T-cell (primary cell): Measurements from ENCODE around the gene TMSB4X. TPM values are rescaled to one million over a fixed set of nuclear protein-coding genes. Genes with fewer than 3 reads are reported as not detected.

Experiments used
- ATAC-seq, 4 experiments: fragments of 200-7000 bp in 3 of 4; fragments of 150-1000 bp in 1 of 4; cut with Tn5 transposase; replicated peaks in 1 of 4; 1 replicate in 3 of 4; 2 replicates in 1 of 4; pipeline ENCODE4 v1.10.0; 2021; ENCODE audit warnings: moderate library complexity in 3 of 4, mild to moderate bottlenecking in 2 of 4, moderate number of reproducible peaks in 1 of 4
- CTCF ChIA-PET, 2 donors: fragments of 300-600 bp; sonication (Branson Sonifier 250); formaldehyde crosslinking; loops; one replicate each; lab custom pipeline; 2022; ENCODE audit warnings: antibody characterized with exemption in 2 of 2; lab: Charles Lee
- POLR2A ChIA-PET, 2 donors: fragments of 300-600 bp; sonication (Branson Sonifier 250); formaldehyde crosslinking; loops; one replicate each; lab custom pipeline; 2022; ENCODE audit warnings: antibody characterized with exemption in 2 of 2; lab: Charles Lee
- DNase-seq, 35 experiments: peaks; one replicate each; pipeline versions ENCODE4 v3.0.0 to v3.0.0-alpha.2; 2013 to 2023
- H3K27ac ChIP-seq: one replicate; pipeline ENCODE4 v1.5.1; 2013; ENCODE audit warnings: low read length
- H3K27me3 ChIP-seq, 2 experiments: replicated peaks in 1 of 2; 1 replicate in 1 of 2; 2 replicates in 1 of 2; pipeline versions ENCODE4 v1.6.1 to v1.7.0; 2013; ENCODE audit warnings: low read length in 1 of 2, mixed read lengths in 1 of 2; ENCODE audit not compliant: control insufficient read depth in 2 of 2, insufficient read depth in 2 of 2; ENCODE audit errors: extremely low read depth in 1 of 2
- H3K36me3 ChIP-seq, 2 donors: 1 replicate in 1 of 2; 2 replicates in 1 of 2; pipeline versions ENCODE4 v1.6.1 to v1.7.0; 2013; ENCODE audit warnings: low read length in 1 of 2; ENCODE audit not compliant: control insufficient read depth in 2 of 2, insufficient read depth in 1 of 2; ENCODE audit errors: extremely low read depth in 1 of 2
- H3K4me1 ChIP-seq, 2 experiments: 1 replicate in 1 of 2; 2 replicates in 1 of 2; pipeline versions ENCODE4 v1.6.1 to v1.7.0; 2013; ENCODE audit warnings: low read length in 2 of 2, mixed read lengths in 1 of 2; ENCODE audit not compliant: insufficient read depth in 2 of 2, control insufficient read depth in 1 of 2; ENCODE audit errors: extremely low read depth in 1 of 2
- H3K4me3 ChIP-seq, 2 donors: 1 replicate in 1 of 2; 2 replicates in 1 of 2; pipeline versions ENCODE4 v1.5.1 to v1.7.0; 2013; ENCODE audit warnings: mild to moderate bottlenecking in 2 of 2, low read length in 1 of 2, moderate library complexity in 1 of 2; ENCODE audit not compliant: control insufficient read depth in 1 of 2; ENCODE audit errors: extremely low read depth in 1 of 2
- H3K9me3 ChIP-seq: 2 replicates; pipeline ENCODE4 v1.7.0; 2013
- H3K27ac Mint-ChIP-seq, 2 donors: one replicate each; pipeline ENCODE4 v1.8.0; 2020 to 2021; ENCODE audit warnings: mild to moderate bottlenecking in 2 of 2, mixed read lengths in 2 of 2
- H3K27me3 Mint-ChIP-seq, 2 donors: one replicate each; pipeline ENCODE4 v1.8.0; 2021 to 2022; ENCODE audit warnings: mixed read lengths in 2 of 2
- H3K36me3 Mint-ChIP-seq: one replicate; pipeline ENCODE4 v1.8.0; 2021; ENCODE audit warnings: mixed read lengths
- H3K4me1 Mint-ChIP-seq, 3 donors: one replicate each; pipeline ENCODE4 v1.8.0; 2020 to 2022; ENCODE audit warnings: mixed read lengths in 3 of 3, mild to moderate bottlenecking in 1 of 3
- H3K4me3 Mint-ChIP-seq, 3 donors: one replicate each; pipeline ENCODE4 v1.8.0; 2020 to 2022; ENCODE audit warnings: mild to moderate bottlenecking in 3 of 3, mixed read lengths in 3 of 3, moderate library complexity in 3 of 3
- H3K9me3 Mint-ChIP-seq, 3 donors: one replicate each; pipeline ENCODE4 v1.8.0; 2020 to 2022; ENCODE audit warnings: mixed read lengths in 3 of 3
- WGBS: methylation state at CpG from one replicate; pipeline ENCODE4 v1.1.5; 2013; ENCODE audit warnings: missing lambda C conversion rate; ENCODE audit not compliant: insufficient coverage; 5-methylcytosine and 5-hydroxymethylcytosine counted together
- total RNA-seq, 35 experiments: library from RNA in 6 of 35; stranded (reverse) in 6 of 35; fragments of 120-200 nt in 1 of 35; gene quantifications; one replicate each; pipeline versions ENCODE4 v1.2.1 to v1.2.4 and lab custom pipeline; 2013 to 2026

TMSB4X gene
- total RNA-seq, 5 donors from 2014 or later (not counting 1 experiment from before 2014, with no cell fraction given): 5,030 to 6,201 (median 5,880) TPM

DNA sequence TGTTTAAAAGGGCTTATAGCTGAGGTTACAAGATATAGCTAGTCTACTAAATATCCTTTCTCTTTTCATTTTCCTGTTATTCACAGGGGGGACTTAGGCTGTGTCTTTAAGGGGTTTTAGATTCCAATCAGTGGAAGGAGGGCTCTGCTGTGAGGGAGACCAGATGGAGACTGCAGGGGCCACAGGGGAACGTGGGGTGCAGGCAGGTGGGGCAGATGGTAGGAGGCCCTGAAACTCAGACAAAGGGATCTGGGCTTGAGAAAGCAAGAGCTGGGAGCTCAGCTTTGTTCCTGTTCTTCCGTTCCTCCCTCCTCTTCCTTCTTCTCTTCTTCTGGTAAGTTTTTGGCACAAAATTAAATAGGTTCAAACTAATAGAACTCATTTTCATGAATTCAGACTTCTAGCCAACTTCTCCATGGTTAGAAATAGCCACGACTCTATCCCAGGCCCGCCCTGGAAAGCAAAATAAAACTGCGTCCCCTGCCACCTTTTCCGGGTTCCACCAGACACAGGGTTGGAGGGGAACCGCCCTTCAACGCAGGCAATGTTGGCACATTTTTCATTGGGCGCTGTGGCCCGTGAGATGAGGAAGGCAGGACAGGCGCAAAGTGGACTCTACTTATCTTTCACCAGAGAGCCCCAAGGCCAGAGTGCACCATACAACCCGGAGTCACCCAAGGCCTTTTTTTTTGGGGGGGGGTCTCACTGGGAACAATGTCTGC is 3.5 kb upstream of the TMSB4X start:
- CTCF ChIA-PET: interaction anchor here (0.7 to 7.1 kb wide), 16 partner anchors 14 to 518 kb away, joined by 3 to 44 read pairs (median 7); no protein-coding TSS in a partner anchor
- peaks cover 17 to 49% of the 10 kb centered on the region in 2 experiments for H3K4me1 ChIP-seq

DNA sequence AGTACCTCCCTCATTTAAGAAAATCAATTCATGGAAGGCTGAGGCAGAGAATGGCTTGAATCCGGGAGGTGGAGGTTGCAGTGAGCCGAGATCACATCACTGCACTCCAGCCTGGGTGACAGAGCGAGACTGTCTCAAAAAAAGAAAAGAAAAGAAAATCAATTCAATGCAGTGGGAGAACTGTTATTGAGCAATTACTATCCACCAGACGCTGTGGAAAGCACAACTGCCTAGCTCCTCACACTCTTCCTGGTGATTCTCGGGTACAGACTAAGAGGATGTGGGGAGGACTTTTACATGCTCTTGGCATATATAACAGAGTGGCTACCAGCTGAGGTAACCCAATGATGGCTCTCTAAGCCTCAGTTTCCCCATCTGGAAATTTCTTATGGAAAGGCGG is 2.7 kb upstream of the TMSB4X start:
- H3K36me3 Mint-ChIP-seq: peaks cover 23% of the 10 kb centered on the region
- WGBS: no CpG with 5 or more reads among the region's 6 CpGs
- ATAC-seq: no peak

More for the DNA sequence above, 3.5 kb upstream of the TMSB4X start:
- H3K27ac Mint-ChIP-seq: peak overlapping the region; percentile 94 to 99
- peaks cover 15% of the 10 kb centered on the region for H3K36me3 Mint-ChIP-seq
- 0% methylated on average over 3 of the region's 12 CpGs for WGBS
- peaks cover 0 to 7% of the 10 kb centered on the region in 2 donors for H3K27me3 Mint-ChIP-seq
- peak overlapping the region; percentile 79 to 94 (median 90) for H3K4me3 Mint-ChIP-seq
- no peak for ATAC-seq
- Histone ChIP-seq H3K4me3 (peak overlapping the region; percentile 69 to 98), H3K36me3 (peaks cover 0 to 11% of the 10 kb centered on the region in 2 donors), H3K27ac (peak overlapping the region; percentile 94), H3K9me3 (no peaks in the 10 kb centered on the region), H3K27me3 (no peaks in the 10 kb centered on the region)
- no peaks in the 10 kb centered on the region for H3K9me3 Mint-ChIP-seq
- POLR2A ChIA-PET: interaction anchor here (0.5 to 1.5 kb wide), 9 partner anchors 14 to 127 kb away, joined by 3 to 10 read pairs (median 5); no protein-coding TSS in a partner anchor
- H3K4me1 Mint-ChIP-seq: peaks cover 38 to 67% (median 44%) of the 10 kb centered on the region in 3 donors
- peak in 4 of 35 experiments; percentile 34 to 52 (median 50) for DNase-seq

DNA sequence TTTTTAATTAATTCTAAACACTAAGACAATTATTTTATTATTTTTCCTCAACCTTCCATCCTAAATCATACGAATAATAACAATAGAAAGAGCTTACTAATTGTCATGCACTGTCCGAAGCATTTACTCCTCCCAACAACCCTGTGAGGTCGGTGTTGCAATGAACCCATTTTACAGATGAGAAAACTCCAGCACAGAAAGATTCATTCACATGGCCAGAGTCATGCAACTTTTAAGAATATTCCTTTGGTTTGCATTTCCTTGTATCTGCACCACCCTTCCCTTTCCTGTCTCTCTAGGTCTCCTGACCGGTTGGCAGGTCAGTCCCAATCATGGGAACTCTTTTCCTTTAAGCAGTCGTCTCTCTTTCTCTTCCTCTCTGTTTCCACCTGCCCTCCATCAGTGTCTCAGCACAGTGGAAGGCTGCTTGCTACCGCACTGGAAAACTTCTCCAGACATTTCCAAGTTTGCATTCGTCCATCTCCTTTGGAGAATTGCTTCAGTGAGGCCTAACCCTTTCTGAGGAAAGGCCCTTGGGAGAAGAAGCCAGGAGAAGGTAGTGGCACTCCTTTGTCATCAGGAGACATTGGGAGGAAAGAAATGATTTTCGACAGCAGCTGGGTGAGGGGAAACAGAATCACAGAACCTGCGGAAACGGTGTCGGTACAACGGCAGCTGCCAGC is 1.9 kb upstream of the TMSB4X start:
- peaks cover 34 to 70% (median 38%) of the 10 kb centered on the region in 3 donors for H3K4me1 Mint-ChIP-seq
- no peaks in the 10 kb centered on the region for H3K9me3 Mint-ChIP-seq
- ATAC-seq (no peak), DNase-seq (no peak)
- H3K36me3 Mint-ChIP-seq: peaks cover 31% of the 10 kb centered on the region
- Histone ChIP-seq H3K36me3 (peaks cover 0 to 21% of the 10 kb centered on the region in 2 donors), H3K4me3 (peak overlapping the region; percentile 90 to 98), H3K4me1 (peaks cover 23 to 39% of the 10 kb centered on the region in 2 experiments), H3K27ac (peak overlapping the region; percentile 94), H3K27me3 (no peaks in the 10 kb centered on the region), H3K9me3 (no peaks in the 10 kb centered on the region)
- POLR2A ChIA-PET: interaction anchor here (0.7 to 3.8 kb wide), 7 partner anchors 15 to 119 kb away, joined by 3 to 15 read pairs (median 5); no protein-coding TSS in a partner anchor
- H3K27me3 Mint-ChIP-seq: peaks cover 0 to 4% of the 10 kb centered on the region in 2 donors
- WGBS: 0% methylated on average over 2 of the region's 12 CpGs
- CTCF ChIA-PET: interaction anchor here (0.7 to 7.1 kb wide), 6 partner anchors 22 to 262 kb away, joined by 3 to 44 read pairs (median 4); no protein-coding TSS in a partner anchor
- peak overlapping the region; percentile 79 to 97 (median 94) for H3K4me3 Mint-ChIP-seq
- H3K27ac Mint-ChIP-seq: peak overlapping the region; percentile 93 to 98

More for the DNA sequence above, 2.7 kb upstream of the TMSB4X start:
- no peaks in the 10 kb centered on the region for H3K27me3 ChIP-seq
- peak overlapping the region; percentile 69 to 98 for H3K4me3 ChIP-seq
- Mint-ChIP-seq H3K27ac (peak overlapping the region; percentile 94 to 99), H3K27me3 (peaks cover 0 to 4% of the 10 kb centered on the region in 2 donors), H3K4me1 (peaks cover 34 to 69% (median 39%) of the 10 kb centered on the region in 3 donors), H3K9me3 (no peaks in the 10 kb centered on the region), H3K4me3 (peak overlapping the region; percentile 79 to 94 (median 90))
- H3K9me3 ChIP-seq: no peaks in the 10 kb centered on the region
- peak overlapping the region; percentile 94 for H3K27ac ChIP-seq
- H3K36me3 ChIP-seq: peaks cover 0 to 17% of the 10 kb centered on the region in 2 donors
- ChIA-PET POLR2A (interaction anchor here (0.5 to 3.8 kb wide), 7 partner anchors 14 to 120 kb away, joined by 3 to 15 read pairs (median 3); no protein-coding TSS in a partner anchor), CTCF (interaction anchor here in 1 of 2 donors (0.6 to 7.1 kb wide), 5 partner anchors 23 to 120 kb away, joined by 6 to 44 read pairs (median 7); no protein-coding TSS in a partner anchor)
- peaks cover 17 to 43% of the 10 kb centered on the region in 2 experiments for H3K4me1 ChIP-seq
- no peak for DNase-seq

DNA sequence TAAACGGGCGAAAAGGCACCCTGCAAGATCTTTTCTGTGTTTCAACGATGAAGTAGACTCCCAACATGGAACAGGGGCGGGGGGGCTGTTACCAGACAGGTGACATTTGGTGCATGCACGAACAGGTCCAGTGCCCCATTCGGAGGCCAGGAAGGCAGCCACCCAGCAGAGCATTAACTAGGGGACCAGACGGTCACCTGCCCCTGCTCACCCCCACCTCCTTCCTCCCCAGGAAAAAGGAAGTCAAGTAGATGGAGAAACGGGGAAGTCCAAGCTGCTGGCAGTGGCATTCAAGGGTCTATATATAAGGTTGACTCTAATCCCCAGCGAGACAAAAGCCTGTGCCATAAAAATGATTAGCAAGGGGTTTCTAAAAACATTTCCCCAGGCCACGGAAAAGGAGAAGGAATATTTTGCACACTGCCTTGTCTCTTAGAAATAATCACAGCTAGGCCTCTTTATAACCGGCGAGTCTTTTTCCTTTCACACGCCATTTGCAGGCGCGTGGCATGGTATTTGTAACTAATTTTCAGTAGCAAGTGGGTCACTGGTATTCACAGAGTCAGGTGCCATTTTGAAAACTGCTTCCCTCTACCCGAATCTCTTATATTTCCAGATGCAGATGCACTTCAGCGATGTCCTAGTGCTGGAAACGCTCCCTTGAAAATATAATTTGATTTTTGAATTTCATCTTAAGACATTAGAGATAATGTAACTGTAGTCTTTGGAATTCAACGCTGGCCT is 1.2 kb upstream of the TMSB4X start:
- Histone ChIP-seq H3K4me1 (peaks cover 22 to 32% of the 10 kb centered on the region in 2 experiments), H3K4me3 (peak overlapping the region; percentile 90 to 98), H3K36me3 (peaks cover 0 to 21% of the 10 kb centered on the region in 2 donors), H3K27me3 (no peaks in the 10 kb centered on the region), H3K9me3 (no peaks in the 10 kb centered on the region), H3K27ac (peak overlapping the region; percentile 94)
- no peaks in the 10 kb centered on the region for H3K9me3 Mint-ChIP-seq
- no CpG with 5 or more reads among the region's 19 CpGs for WGBS
- POLR2A ChIA-PET: interaction anchor here (0.6 to 3.8 kb wide), 7 partner anchors 16 to 118 kb away, joined by 3 to 15 read pairs (median 5); no protein-coding TSS in a partner anchor
- DNase-seq: peak in 24 of 35 experiments; percentile 43 to 69 (median 56)
- H3K4me1 Mint-ChIP-seq: peaks cover 33 to 70% (median 40%) of the 10 kb centered on the region in 3 donors
- H3K27ac Mint-ChIP-seq: peak overlapping the region; percentile 93 to 98
- H3K27me3 Mint-ChIP-seq: peaks cover 0 to 4% of the 10 kb centered on the region in 2 donors
- H3K36me3 Mint-ChIP-seq: peaks cover 31% of the 10 kb centered on the region
- CTCF ChIA-PET: interaction anchor here (0.7 to 7.1 kb wide), 7 partner anchors 23 to 261 kb away, joined by 3 to 44 read pairs (median 4); no protein-coding TSS in a partner anchor
- ATAC-seq: peak in 3 of 4 experiments; percentile 4 to 6 (median 6)
- H3K4me3 Mint-ChIP-seq: peak overlapping the region; percentile 79 to 97 (median 94)

DNA sequence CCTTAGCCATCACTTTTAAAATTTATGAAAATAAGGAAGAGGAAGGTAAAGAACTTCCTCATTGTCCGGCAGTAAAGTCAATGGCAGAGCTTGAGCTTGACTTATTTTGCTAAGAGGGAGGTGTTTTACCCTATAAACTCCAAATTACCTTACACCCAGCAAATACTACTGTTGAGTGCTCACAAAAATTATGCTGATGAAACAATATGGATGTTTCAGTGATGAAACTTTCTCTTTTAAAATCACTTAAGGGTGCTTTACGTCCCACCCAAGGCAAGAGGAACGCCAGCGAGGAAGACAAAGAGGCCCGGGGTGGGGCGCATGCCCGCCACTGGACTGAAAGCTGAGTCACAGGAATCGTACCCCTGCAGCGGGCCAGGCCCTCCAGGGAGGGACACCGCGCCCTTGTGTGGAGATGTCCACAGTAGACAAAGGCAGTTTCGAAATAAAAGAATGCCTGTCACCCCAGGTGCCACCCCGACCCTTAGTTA is 560 bp upstream of the TMSB4X start:
- H3K9me3 Mint-ChIP-seq: no peaks in the 10 kb centered on the region
- Histone ChIP-seq H3K27me3 (no peaks in the 10 kb centered on the region), H3K4me3 (peak overlapping the region; percentile 90 to 98), H3K36me3 (peaks cover 0 to 21% of the 10 kb centered on the region in 2 donors), H3K9me3 (no peaks in the 10 kb centered on the region), H3K4me1 (peaks cover 24 to 30% of the 10 kb centered on the region in 2 experiments), H3K27ac (peak overlapping the region; percentile 94)
- peaks cover 31% of the 10 kb centered on the region for H3K36me3 Mint-ChIP-seq
- peak overlapping the region; percentile 79 to 97 (median 94) for H3K4me3 Mint-ChIP-seq
- WGBS: no CpG with 5 or more reads among the region's 13 CpGs
- ChIA-PET POLR2A (interaction anchor here (0.6 to 3.8 kb wide), 9 partner anchors 17 to 117 kb away, joined by 3 to 18 read pairs (median 4); no protein-coding TSS in a partner anchor), CTCF (interaction anchor here in 1 of 2 donors (1.0 to 7.1 kb wide), 3 partner anchors 24 to 118 kb away, joined by 4 to 44 read pairs (median 5); no protein-coding TSS in a partner anchor)
- peak in 5 of 35 experiments; percentile 33 to 53 (median 51) for DNase-seq
- peaks cover 0 to 4% of the 10 kb centered on the region in 2 donors for H3K27me3 Mint-ChIP-seq
- peak; percentile 5 to 17 (median 14) for ATAC-seq
- peaks cover 32 to 73% (median 40%) of the 10 kb centered on the region in 3 donors for H3K4me1 Mint-ChIP-seq
- peak overlapping the region; percentile 93 to 98 for H3K27ac Mint-ChIP-seq
